Keratinocyte (primary cell): ENCODE measurements around the gene TSPAN18. TPM values are rescaled to one million over a fixed set of nuclear protein-coding genes. Genes with fewer than 3 reads are reported as not detected.

Experiments used
- DNase-seq: peaks from one replicate; pipeline ENCODE4 v3.0.0-alpha.2; 2011; ENCODE audit warnings: low read depth, missing footprints, low spot score
- FAIRE-seq: peaks from 2 replicates; lab custom pipeline; 2011; peaks lifted over from hg19 to GRCh38; lab: Jason Lieb, UNC
- H2AFZ ChIP-seq: 2 replicates; pipeline ENCODE4 v1.6.0; 2012; ENCODE audit warnings: low read length, control low read depth, inconsistent platforms; ENCODE audit not compliant: control insufficient read depth
- H3K27ac ChIP-seq: 2 replicates; pipeline ENCODE4 v1.5.1; 2011; ENCODE audit warnings: low read length; ENCODE audit not compliant: control insufficient read depth, insufficient read depth
- H3K27me3 ChIP-seq: 3 replicates; pipeline ENCODE4 v1.6.0; 2011; ENCODE audit warnings: low read length; ENCODE audit not compliant: control insufficient read depth, insufficient read depth; ENCODE audit errors: extremely low read depth
- H3K36me3 ChIP-seq, 2 experiments: 2 replicates in 1 of 2; 3 replicates in 1 of 2; pipeline ENCODE4 v1.5.1; 2011; ENCODE audit warnings: low read length in 2 of 2, mild to moderate bottlenecking in 1 of 2; ENCODE audit not compliant: control insufficient read depth in 2 of 2, insufficient read depth in 2 of 2; ENCODE audit errors: extremely low read depth in 1 of 2
- H3K4me1 ChIP-seq: 3 replicates; pipeline ENCODE4 v1.5.1; 2011; ENCODE audit warnings: low read length; ENCODE audit not compliant: control insufficient read depth, insufficient read depth; ENCODE audit errors: extremely low read depth
- H3K4me2 ChIP-seq: 3 replicates; pipeline ENCODE4 v1.6.0; 2011; ENCODE audit warnings: low read depth, low read length; ENCODE audit not compliant: control insufficient read depth, insufficient read depth; ENCODE audit errors: extremely low read depth
- H3K4me3 ChIP-seq, 3 experiments: fragments of 200-600 bp in 1 of 3; sonication (generic) in 1 of 3; 2 replicates in 2 of 3; 3 replicates in 1 of 3; pipeline ENCODE4 v1.5.1; 2011 to 2016; ENCODE audit warnings: low read length in 3 of 3, mild to moderate bottlenecking in 3 of 3, control low read depth in 2 of 3, inconsistent platforms in 1 of 3, low read depth in 1 of 3, mixed read lengths in 1 of 3, mixed run types in 1 of 3, moderate library complexity in 1 of 3; ENCODE audit not compliant: control insufficient read depth in 2 of 3, insufficient read depth in 2 of 3; ENCODE audit errors: extremely low read depth in 1 of 3
- H3K79me2 ChIP-seq: 2 replicates; pipeline ENCODE4 v1.6.0; 2012; ENCODE audit warnings: low read length; ENCODE audit not compliant: control insufficient read depth, insufficient read depth
- H3K9ac ChIP-seq: 3 replicates; pipeline ENCODE4 v1.6.0; 2011; ENCODE audit warnings: low read length; ENCODE audit not compliant: control insufficient read depth, insufficient read depth; ENCODE audit errors: extremely low read depth
- H3K9me1 ChIP-seq: 3 replicates; pipeline ENCODE4 v1.6.0; 2011; ENCODE audit warnings: low read length; ENCODE audit not compliant: control insufficient read depth, insufficient read depth; ENCODE audit errors: extremely low read depth
- H3K9me3 ChIP-seq: 2 replicates; pipeline ENCODE4 v1.5.1; 2012; ENCODE audit warnings: low read depth, low read length; ENCODE audit not compliant: control insufficient read depth
- H4K20me1 ChIP-seq: 3 replicates; pipeline ENCODE4 v1.6.0; 2011; ENCODE audit warnings: low read length; ENCODE audit not compliant: control insufficient read depth, insufficient read depth; ENCODE audit errors: extremely low read depth
- CTCF ChIP-seq, 3 experiments: IDR thresholded peaks in 1 of 3; conservative IDR thresholded peaks in 1 of 3; optimal IDR thresholded peaks in 1 of 3; 2 replicates in 2 of 3; 3 replicates in 1 of 3; pipeline versions ENCODE3 to v1.5.1; 2011; ENCODE audit warnings: low read length in 3 of 3, mild to moderate bottlenecking in 3 of 3, moderate library complexity in 2 of 3, control low read depth in 1 of 3, inconsistent platforms in 1 of 3; ENCODE audit not compliant: insufficient read depth in 2 of 3; ENCODE audit errors: extremely low read depth in 1 of 3
- EZH2 ChIP-seq: IDR thresholded peaks from one replicate; pipeline ENCODE4 v1.6.1; 2012; ENCODE audit warnings: inconsistent platforms, mild to moderate bottlenecking, low read length, moderate library complexity
- dilution Hi-C: fragments of 300-500 bp; cut with MboI; formaldehyde crosslinking; loops from one replicate; pipeline ENCODE4 v1.7.0; 2020; ENCODE audit warnings: low sequenced_read_pairs; ENCODE audit not compliant: extremely low pct_ligation_motif_present
- polyA plus RNA-seq, 5 experiments: library from polyadenylated mRNA; depleted of rRNA in 3 of 5; stranded (reverse) in 3 of 5; stranded (forward) in 1 of 5; unstranded in 1 of 5; fragments of >200 nt; gene quantifications; 1 replicate in 1 of 5; 2 replicates in 3 of 5; 3 replicates in 1 of 5; pipeline versions ENCODE4 v1.2.1 to v1.2.3, GENCODE V29; 2011 to 2012; ENCODE audit warnings: missing spikeins in 2 of 5, low read depth in 1 of 5, low replicate concordance in 1 of 5

Gene TSPAN18
- polyA plus RNA-seq, 1 donor (not counting 4 experiments of a cell fraction or from before 2014, with no cell fraction given) = not detected

GRCh38 chr11:44931466-44931865, 204.7 kb downstream of the TSPAN18 start:
- Histone ChIP-seq H4K20me1 (peaks cover 6% of the 10 kb centered on the region), H3K36me3 (peaks cover 3 to 6% of the 10 kb centered on the region in 2 experiments), H3K9me3 (no peaks in the 10 kb centered on the region), H3K27ac (no peak overlapping the region), H3K9ac (no peak overlapping the region), H2AFZ (no peak overlapping the region), H3K79me2 (no peaks in the 10 kb centered on the region), H3K4me1 (peaks cover 4% of the 10 kb centered on the region), H3K27me3 (no peaks in the 10 kb centered on the region), H3K4me2 (no peak overlapping the region), H3K4me3 (no peak overlapping the region), H3K9me1 (no peaks in the 10 kb centered on the region)
- dilution Hi-C loops = loop anchor here (25.0 kb wide), 1 partner anchor 406 kb away; no protein-coding TSS in a partner anchor
- DNase-seq (no peak), FAIRE-seq (no peak)
- TF ChIP-seq EZH2 = no peak
- TF ChIP-seq CTCF (optimal IDR thresholded peaks at IDR 0.05 in 1 of 3, IDR thresholded peaks at IDR 0.05 in 1 of 3, conservative IDR thresholded peaks at IDR 0.05 in 1 of 3; ENCODE audit: extremely low read depth in 1 of 3, insufficient read depth in 2 of 3, low read length in 3 of 3) = no peak

- no peaks in the 10 kb centered on the region for H3K9me3 ChIP-seq
- FAIRE-seq (no peak), DNase-seq (no peak)
- H3K79me2 ChIP-seq = no peaks in the 10 kb centered on the region
- H3K9me1 ChIP-seq = no peaks in the 10 kb centered on the region
- H4K20me1 ChIP-seq = no peaks in the 10 kb centered on the region
- peaks cover 4% of the 10 kb centered on the region for H3K4me1 ChIP-seq
- H3K4me3 ChIP-seq = no peak overlapping the region
- no peak overlapping the region for H2AFZ ChIP-seq
- H3K9ac ChIP-seq = no peak overlapping the region
- no peak overlapping the region for H3K4me2 ChIP-seq
- H3K27ac ChIP-seq = no peak overlapping the region
- dilution Hi-C loops = loop anchor here (25.0 kb wide), 1 partner anchor 403 kb away; no protein-coding TSS in a partner anchor
- H3K36me3 ChIP-seq = peaks cover 3 to 6% of the 10 kb centered on the region in 2 experiments
- H3K27me3 ChIP-seq = no peaks in the 10 kb centered on the region
- no peak for TF ChIP-seq EZH2
- TF ChIP-seq CTCF (optimal IDR thresholded peaks at IDR 0.05 in 1 of 3, IDR thresholded peaks at IDR 0.05 in 1 of 3, conservative IDR thresholded peaks at IDR 0.05 in 1 of 3; ENCODE audit: extremely low read depth in 1 of 3, insufficient read depth in 2 of 3, low read length in 3 of 3) = no peak
Observed at GRCh38 chr11:44934110-44934509, 207.3 kb downstream of the TSPAN18 start.
